Hepatic stellate cell (primary cell): Measurements from ENCODE around the gene NYAP1.
"Not testable (repeated sequence)": the region's sequence is repeated elsewhere in the genome, so short reads cannot be mapped to it uniquely, and the experiment has no call there.

Experiments
- DNase-seq: peaks from one replicate; pipeline ENCODE4 v3.0.0; 2011; ENCODE audit warnings: low spot score

NYAP1 gene

DNA sequence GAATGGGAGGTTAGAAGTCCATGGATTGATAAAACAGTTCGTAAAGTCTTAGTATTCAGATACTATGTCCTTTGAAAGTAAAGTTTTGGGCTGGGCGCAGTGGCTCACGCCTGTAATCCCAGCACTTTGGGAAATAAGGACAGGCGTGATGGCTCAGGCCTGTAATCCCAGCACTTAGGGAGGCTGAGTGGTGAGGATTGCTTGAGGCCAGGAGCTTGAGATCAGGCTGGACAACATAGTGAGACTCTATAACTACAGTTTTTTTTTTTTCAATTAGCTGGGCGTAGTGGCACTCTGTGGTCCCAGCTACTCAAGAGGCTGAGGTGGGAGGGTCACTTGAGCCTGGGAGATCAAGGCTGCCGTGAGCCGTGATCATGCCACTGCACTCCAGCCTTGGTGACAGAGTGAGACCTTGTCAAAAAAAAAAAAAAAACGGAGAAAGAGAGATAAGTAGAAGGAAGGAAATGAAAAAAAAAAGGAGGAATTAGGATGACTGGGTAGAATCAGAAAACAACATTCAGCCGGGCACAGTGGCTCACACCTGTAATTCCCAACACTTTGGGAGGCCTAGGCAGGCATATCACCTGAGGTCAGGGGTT, 29.6 kb downstream of the NYAP1 start:
- DNase-seq: no peak

- DNase-seq: peak; percentile 36
Measured at GRCh38 chr7:100515072-100515532, 31.4 kb downstream of the NYAP1 start.

- peak; percentile 35 for DNase-seq
Measured at GRCh38 chr7:100516135-100516812, 32.5 kb downstream of the NYAP1 start.

DNA sequence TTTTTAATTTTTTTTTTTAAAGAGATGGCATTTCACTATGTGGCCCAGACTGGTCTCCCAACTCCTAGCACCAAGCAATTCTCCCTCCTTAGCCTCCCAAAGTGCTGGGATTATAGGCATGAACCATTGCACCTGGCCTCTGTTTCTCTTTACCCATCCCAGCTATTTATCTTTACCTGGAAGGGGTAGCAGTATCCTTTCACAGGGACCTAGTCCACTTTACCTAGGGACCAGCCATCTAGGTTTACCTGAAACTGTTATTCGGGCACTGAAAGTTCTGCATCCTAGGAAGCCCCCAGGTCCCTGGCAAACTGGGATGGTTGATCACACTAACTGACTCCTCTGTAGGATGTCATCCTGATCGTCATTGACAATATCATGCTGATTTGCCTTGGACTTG, 33.6 kb downstream of the NYAP1 start:
- no peak for DNase-seq

- no peak for DNase-seq
Measured at GRCh38 chr7:100519580-100519979, 35.9 kb downstream of the NYAP1 start.

- no peak for DNase-seq
Measured at GRCh38 chr7:100520138-100520537, 36.4 kb downstream of the NYAP1 start.

GRCh38 chr7:100521076-100521475, 37.3 kb downstream of the NYAP1 start:
- no peak for DNase-seq

DNA sequence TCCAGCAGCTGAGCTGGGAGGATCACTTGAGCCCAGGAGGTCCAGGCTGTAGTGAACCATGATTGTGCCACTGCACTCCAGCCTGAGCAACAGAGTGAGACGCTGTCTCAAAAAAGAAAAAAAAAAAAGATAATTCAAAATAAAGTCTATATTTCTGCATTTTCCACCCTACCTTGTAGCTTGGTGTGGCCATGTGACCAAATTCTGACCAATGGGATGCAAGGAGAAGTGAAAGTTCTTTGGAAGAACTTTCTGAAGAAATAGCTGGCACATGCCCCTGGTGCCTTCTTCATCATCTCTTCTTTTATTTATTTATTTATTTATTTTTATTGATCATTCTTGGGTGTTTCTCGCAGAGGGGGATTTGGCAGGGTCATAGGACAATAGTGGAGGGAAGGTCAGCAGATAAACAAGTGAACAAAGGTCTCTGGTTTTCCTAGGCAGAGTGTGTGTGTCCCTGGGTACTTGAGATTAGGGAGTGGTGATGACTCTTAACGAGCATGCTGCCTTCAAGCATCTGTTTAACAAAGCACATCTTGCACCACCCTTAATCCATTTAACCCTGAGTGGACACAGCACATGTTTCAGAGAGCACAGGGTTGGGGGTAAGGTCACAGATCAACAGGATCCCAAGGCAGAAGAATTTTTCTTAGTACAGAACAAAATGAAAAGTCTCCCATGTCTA, 38.3 kb downstream of the NYAP1 start:
- not testable (repeated sequence) for DNase-seq

DNA sequence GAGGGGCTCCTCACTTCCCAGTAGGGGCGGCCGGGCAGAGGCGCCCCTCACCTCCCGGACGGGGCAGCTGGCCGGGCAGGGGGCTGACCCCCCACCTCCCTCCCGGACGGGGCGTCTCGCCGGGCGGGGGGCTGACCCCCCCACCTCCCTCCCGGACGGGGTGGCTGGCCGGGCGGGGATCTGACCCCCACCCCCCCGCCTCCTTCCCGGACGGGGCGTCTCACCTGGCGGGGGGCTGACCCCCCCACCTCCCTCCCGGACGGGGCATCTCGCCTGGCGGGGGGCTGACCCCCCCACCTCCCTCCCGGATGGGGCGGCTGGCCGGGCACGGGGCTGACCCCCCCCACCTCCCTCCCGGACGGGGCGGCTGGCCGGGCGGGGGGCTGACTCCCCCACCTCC, 39.5 kb downstream of the NYAP1 start:
- DNase-seq: not testable (repeated sequence)

- not testable (repeated sequence) for DNase-seq
Measured at GRCh38 chr7:100528108-100528866, 44.6 kb downstream of the NYAP1 start.

DNA sequence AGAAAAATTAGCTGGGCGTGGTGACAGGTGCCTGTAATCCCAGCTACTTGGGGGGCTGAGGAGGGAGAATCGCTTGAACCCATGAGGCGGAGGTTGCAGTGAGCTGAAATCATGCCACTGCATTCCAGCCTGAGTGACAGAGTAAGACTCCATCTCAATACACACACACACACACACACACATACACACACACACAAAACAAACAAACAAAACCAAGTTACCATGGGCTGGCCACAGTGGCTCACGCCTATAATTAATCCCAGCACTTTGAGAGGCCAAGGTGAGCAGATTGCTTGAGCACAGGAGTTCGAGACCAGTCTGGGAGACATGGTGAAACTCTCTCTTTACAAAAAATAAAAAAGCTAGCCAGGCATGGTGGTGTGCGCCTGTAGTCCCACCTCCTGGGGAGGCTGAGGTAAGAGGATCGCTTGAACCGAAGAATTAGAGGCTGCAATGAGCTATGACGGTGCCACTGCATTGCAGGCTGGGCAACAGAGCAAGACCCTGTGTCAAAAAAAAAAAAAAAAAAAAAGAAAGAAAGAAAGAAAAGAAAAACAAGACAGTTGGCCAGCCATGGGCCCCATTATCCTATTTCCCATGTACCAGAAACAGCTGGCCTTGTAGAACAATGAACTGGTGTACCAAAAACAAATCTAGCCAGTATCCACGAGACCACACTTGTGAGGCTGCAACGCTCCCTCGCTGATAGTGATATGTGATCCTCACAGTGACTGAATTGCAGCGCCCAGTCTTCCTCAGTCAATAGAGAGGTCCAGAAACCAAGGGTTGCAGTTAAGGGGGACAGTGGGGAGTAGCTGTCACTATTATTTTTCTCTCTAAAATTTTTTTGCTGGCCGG, 48.7 kb downstream of the NYAP1 start:
- DNase-seq: no peak

- not testable (repeated sequence) for DNase-seq
Measured at GRCh38 chr7:100535982-100536381, 52.3 kb downstream of the NYAP1 start.

GRCh38 chr7:100536695-100537094, 53.0 kb downstream of the NYAP1 start:
- not testable (repeated sequence) for DNase-seq

DNA sequence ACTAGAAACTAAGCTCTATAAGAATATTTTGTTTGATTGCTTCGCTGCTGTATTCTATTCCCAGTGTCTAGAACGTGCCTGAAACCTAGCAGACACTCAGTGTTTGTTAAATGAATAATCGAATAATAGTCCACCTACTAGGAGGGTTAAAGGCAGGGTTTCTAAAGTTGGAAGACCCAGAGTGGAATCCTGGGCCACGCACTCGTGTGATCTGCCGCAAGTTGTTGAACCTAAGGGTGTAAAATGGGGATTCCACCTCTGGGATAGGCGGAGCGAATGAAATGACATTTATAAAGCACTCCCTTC, 54.6 kb downstream of the NYAP1 start:
- no peak for DNase-seq

DNA sequence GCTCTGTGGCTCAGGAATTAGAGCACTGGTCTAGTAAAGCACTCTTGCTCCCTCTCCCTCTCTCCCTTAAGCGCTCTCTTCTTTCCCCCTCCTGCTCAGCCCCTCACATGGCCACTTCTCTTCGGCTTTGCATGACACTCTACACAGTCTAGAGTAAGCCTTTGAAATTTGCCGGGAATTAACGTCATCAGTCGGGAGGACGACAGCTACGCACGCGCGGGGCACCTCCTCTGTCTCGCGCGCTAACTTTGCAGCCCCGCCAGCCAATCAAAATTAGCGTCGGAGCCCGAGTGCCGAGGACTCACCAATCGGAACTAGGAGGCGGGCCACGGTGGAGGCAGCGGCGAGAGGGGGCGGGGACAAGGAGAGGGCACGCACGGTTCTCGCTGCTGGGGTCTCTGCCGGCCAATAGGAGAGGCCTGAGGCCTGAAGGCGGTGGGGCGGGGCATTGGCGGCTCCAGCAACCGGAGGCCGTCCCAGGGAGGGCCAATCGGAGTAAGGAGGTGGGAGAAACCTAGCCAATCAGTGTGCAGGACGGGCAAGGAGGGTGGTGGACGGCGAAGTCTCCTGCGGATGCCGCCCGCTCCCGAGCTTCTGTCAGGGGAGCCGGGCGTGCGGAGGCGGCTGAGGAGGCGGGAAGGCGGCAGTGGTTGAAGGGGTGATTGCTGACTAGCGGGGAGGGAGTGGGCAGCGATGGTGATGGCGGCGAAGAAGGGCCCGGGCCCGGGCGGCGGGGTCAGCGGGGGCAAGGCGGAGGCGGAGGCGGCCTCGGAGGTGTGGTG, 55.1 kb downstream of the NYAP1 start, which contains the start of gene AGFG2:
TSS of gene AGFG2 (plus strand) at position 550 of the 782 bp plus-strand sequence. CDS start at position 694, 144 bp downstream.
- DNase-seq: peak; percentile 100

DNA sequence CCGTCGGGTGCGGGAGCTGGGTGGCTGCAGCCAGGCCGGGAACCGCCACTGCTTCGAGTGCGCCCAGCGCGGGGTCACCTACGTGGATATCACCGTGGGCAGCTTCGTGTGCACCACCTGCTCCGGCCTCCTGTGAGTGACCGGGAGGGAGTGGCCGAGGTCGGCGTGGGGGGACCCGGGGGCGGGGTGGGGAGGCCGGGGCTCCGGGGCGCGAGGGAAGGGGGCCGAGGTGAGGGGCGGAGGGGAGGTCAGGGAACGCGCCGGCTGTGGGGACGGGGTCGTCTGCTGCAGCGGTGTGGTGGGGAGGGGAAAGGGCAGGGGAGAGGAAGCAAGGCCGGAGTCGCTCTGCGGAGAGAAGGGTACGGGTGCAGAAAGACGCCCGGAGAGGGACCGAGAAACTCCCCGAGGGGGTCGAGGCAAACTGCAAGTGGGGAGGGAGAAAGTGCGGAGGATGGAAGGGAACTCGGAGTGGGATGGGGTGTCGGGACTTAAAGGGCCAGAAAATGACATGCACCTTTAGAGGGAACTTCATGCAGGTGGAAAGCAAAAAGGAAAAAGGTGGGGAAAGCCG, 55.8 kb downstream of the NYAP1 start:
- peak; percentile 18 for DNase-seq

GRCh38 chr7:100540073-100540723, 56.5 kb downstream of the NYAP1 start:
- DNase-seq: no peak

DNA sequence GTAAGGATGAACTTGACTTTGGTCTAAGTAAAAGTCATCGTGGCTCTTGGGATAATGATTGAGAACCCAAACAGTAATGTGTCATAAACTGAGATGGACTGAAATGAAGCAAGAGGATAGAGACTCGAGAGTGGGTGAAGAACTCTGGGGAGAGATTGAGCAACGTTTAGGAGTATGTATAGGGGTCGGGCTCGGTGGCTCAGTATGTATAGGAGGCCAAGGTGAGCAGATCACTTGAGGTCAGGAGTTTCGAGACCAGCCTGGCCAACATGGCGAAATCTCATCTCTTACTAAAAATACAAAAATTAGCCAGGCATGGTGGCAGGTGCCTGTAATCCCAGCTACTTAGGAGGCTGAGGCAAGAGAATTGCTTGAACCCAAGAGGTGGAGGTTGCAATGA, 57.6 kb downstream of the NYAP1 start:
- DNase-seq: not testable (repeated sequence)

DNA sequence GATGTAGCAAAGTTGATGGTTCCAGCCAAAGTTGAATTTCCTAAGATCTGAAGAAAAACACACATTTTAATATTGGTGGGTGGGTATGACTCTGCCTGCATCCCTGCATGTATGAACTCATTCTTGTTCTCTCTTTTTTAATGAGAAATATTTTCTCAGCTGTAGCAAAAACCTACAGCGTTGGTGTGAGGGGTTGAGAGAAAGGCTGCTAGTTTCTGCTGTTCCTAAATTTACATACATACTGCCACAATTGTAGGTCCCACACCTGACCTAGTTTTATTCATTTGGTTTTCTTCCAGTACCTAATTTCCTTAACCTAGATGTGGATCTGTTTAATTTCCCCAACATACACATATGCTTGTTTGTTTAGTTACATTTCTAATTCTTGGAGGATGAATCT, 59.9 kb downstream of the NYAP1 start:
- DNase-seq: no peak

GRCh38 chr7:100544386-100544785, 60.7 kb downstream of the NYAP1 start:
- DNase-seq: no peak
